VCaP (cell line): ENCODE data around the gene SIM1.

Experiments
- H3K27ac ChIP-seq: fragments of 450-650 bp; 2 replicates; pipeline ENCODE4 v1.5.1; 2017
- TF ChIP-seq, protein P1 (sequence below): fragments of 450-650 bp; conservative IDR thresholded peaks from 2 replicates; pipeline ENCODE4 v1.5.1; 2017; ENCODE audit warnings: mild to moderate bottlenecking, moderate library complexity

SIM1 gene

DNA sequence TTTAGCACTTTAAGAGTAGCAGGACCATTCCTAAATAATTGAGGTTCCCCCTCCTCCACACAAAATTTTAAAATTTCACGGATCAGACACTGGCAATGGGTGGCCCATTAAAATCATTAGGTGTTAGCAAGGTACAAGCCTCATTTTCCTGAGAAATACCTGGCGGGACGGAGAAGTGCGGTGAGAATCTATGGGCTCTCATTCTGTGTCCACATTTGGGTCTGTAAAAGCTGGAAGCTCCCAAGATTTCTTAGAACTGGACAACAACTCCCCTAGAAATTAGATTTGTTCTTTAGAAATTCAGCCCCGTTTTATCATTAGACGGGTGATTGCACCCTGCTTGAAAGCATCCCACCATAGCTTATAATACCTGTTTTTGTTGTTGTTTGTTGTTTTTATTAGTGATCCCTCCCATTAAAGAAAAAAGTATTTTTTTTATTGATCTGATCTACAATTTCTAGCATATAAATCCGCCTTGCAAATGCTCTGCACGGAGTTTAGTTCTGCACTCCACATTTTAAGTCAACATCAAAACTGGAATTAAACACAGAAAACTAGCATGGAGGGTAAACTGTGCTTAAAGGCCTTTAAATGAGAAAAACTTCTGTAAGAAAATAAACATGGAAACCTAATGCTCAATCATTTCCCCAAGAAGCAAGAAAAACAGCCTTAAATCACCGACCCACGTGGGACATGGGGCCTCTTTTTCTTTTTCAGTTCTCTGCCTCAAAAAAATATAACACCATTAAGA, 5.7 kb downstream of the SIM1 start:
- TF ChIP-seq, protein P1, sequence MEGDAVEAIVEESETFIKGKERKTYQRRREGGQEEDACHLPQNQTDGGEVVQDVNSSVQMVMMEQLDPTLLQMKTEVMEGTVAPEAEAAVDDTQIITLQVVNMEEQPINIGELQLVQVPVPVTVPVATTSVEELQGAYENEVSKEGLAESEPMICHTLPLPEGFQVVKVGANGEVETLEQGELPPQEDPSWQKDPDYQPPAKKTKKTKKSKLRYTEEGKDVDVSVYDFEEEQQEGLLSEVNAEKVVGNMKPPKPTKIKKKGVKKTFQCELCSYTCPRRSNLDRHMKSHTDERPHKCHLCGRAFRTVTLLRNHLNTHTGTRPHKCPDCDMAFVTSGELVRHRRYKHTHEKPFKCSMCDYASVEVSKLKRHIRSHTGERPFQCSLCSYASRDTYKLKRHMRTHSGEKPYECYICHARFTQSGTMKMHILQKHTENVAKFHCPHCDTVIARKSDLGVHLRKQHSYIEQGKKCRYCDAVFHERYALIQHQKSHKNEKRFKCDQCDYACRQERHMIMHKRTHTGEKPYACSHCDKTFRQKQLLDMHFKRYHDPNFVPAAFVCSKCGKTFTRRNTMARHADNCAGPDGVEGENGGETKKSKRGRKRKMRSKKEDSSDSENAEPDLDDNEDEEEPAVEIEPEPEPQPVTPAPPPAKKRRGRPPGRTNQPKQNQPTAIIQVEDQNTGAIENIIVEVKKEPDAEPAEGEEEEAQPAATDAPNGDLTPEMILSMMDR, result no peak
- no peak overlapping the region for H3K27ac ChIP-seq

DNA sequence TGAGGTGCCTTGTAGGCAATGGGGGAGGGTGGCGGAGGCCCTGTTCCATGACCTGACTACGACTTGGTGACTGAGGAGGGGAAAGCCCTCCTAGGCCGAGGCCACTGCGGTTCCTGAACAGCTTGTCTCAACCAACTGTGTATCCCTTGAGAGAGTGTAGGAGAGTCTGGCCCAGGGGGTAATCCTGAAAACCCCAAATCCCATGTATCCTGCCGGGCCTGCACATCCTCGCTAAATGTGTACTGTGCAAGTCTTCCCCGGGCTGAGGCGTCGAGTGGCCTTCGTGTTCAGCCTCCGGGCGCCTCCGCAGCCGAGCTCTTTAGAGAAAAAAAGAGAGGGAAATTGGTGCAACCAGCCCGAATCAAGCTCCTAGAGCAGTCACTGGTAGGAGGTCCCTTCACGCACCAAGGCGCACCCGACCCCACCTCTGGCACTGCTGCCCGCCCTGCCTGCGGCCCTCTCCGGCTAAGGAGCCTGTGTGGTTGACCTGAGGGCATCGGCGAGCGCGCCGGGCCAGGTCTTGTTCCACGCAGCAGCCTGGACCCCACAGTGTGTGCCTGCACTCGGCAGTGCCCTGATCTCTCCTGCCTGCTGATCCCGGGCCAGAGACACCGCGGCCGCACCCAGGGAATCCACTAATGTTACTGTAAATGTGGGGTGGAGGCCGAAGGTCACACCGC, 7.3 kb downstream of the SIM1 start:
- TF ChIP-seq, protein P1, result no peak
- no peak overlapping the region for H3K27ac ChIP-seq

DNA sequence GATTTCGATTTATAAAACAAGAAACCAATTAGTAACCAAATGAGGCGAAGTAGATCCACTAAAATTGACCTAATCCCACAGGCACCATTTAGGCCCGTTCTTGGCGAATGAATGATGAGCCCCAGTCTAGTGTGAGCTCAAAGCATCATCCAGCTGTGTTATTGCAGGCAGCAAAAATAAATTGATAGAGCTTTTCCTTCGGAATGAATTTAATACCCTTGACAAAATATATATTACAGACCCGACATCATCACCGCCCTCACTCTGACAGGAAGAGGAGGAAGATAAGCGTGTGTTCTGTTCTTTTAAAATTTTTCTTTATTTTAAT, 7.8 kb downstream of the SIM1 start:
- H3K27ac ChIP-seq, result no peak overlapping the region
- TF ChIP-seq, protein P1, result no peak

DNA sequence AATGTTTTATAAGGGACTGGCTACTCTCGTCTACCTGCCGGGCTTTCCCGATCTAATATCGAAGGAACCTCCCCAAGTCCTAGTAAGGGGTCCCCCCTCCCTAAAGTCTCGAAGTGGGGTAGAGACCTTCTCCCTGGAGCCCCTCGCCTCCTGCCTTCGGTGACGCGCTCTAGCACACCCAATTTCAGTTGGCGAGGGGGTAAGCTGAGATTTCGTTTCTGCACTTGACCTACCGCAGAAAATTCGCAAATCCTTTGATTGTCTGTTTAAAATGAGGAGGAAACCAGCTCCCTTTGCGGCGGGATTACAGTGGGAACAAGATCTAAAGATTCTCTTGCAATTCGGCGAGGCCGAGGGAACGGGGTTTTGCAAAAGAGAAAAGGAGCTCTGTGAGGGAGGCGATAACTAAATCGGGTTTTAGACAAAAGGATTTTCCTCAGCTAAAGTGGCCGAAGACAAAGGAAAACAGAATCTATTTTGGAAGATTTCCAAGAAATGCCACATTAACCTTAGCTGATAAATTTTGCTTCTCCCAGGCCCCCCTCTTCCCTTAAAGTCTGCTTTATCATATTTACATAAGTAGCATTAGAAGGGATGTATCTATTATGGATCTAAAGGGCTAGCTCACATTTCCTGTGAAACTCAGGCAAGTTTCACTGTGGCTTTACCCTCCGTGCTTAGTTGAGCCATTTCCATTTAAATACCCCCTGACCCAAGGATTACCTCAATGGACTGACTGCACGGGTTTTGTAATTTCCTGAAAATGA, 8.4 kb downstream of the SIM1 start:
- no peak overlapping the region for H3K27ac ChIP-seq
- TF ChIP-seq, protein P1, result no peak

DNA sequence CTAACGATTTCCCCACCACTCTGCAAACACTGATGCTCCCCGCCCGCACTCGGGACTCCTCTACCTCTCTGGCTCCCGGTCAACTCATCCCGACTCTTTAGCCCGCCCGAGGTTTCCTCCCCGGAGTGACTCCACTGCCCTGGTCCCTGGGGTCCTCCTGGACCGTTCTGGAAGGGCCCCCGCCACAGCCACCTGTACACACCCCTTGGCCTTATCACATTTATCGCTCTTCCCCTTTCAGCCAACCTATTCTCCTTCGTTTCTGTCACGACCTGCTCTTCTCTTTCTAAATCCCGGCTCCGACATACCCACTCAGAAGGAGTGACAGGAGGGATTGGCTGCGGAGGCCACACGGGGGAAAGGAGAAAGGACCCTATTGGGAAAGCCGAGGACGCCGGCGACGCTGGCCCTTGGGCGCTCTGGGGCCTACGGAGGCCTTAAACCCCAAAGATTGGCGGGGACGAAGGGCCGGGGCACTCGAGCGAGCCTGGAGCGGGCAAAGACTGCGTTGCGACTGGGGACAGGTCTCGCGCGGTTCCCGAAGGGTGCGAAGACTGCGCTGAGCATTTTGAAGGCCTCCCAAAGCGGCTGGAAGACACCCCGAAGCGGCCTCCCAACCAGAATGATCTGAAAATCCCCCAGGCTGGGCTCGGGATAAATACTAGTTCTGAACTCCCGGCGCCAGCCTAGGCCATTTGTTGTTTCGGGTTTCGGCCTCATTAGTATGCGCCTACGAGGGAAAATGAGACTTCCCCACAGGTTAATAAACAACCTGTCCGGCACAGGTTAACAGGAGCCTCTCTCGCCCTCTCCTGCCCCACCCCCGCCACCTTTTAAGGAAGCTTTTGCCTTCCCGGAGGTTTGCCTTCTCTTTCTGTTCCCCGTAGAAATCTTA, 9.2 kb downstream of the SIM1 start:
- TF ChIP-seq, protein P1, result no peak
- H3K27ac ChIP-seq, result no peak overlapping the region

DNA sequence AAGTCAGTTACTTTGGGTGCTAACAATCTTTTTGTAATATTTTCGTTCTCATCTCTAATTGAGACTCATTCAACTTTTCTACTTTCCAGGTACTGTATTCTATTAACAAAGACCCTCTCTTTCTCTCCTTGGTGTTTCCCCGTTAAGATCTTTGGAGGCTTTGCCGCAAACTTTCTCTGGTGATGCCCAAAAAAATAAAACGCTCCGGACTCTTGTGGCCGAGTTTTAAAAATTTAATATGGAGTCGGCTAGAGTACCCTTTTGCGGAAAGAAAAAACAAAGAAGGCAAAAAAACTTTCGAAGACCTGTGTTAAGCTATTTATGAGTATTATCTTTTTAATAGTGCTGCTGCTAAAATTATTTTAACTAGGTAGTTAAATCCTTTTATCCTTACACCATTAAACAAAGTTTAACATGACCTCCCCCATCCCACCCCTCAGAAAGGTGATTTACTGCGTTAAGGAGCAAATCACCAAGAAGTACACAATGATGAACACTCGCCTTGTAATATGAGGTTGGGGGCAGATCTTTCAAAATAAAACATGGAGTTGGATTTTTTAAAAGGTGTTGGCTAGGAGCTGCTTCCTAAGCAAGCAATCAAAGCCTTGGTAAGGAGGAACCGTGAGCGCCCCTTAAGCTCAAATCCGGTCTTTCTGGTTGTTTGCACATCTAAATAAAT, 10.0 kb downstream of the SIM1 start:
- TF ChIP-seq, protein P1, result no peak
- H3K27ac ChIP-seq, result no peak overlapping the region
